EL (cell line): Measurements from ENCODE around the gene FNDC5.
A peak's percentile ranks its signal among the peaks of the same experiment; 100 is the strongest.

Experiments used
- DNase-seq: peaks from one replicate; pipeline ENCODE4 v3.0.0-alpha.2; 2016

The FNDC5 gene

GRCh38 chr1:32883338-32884031 is 12.8 kb upstream of the FNDC5 start:
- no peak for DNase-seq

DNA sequence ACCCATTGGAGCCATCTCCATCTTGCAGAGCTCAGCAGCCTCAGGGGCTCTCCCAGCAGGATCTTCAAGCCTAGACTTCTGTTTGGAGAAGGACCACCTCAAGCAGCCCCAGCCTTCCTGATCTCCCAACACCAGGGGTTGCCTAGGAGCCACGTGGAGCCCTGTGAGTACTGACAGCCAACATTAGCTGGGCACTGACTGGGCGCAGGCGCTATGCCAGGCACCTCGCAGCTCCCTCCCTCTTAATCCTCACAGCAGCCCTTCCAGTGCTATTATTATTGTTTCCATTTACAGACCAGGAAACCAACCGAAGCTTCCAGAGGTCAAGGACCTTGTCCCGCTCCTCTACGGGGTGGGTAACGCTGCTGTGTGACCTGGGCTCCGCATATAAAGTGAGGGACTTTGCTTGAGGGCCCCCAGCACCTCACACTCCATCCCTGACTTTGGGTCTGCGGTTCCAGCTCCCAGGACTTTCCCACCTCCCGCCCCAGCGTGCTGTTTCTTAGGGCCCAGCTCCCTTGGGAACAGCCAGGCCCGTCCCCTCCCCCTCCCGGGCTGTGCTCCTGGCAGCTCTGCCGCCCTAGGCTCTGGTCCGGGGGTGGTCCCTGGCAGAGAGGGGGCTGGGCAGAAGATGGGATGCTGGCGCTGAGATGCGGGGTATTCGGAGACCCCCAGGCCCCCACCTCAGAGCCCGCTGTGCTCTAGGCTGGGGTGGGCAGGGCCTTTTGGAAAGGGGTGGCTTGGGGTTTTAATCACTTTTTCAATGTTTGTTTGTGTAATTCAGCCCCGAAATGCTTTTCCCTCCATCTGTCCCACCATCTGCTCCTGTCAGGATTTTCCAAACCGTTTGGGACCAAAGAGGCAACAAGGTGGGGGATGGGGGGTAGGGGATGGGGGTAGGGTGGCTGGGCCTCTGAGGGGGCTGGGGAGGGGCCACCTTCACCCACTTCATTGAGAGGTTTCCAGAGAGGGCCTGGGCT is 11.4 kb upstream of the FNDC5 start:
- DNase-seq = no peak

DNA sequence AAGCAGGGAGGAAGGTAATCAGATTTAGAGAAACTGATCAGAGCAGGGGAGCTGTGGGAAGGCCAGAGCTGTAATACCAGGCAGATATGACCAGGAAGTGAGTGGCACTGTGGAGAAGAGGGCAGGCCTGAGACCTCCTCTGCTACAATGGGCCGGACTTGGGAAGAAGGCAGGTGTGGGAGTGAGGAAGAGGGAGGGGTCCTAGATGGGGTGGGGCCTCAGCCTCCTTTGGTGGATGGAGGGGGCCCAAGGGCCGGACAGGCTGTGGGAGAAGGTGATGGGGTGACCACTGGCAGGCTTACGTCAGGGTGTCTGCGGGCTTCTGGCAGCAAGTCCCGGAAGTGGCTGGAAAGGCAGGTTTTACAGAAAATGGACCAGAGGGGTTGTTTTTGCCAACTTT is 10.6 kb upstream of the FNDC5 start:
- no peak for DNase-seq

DNA sequence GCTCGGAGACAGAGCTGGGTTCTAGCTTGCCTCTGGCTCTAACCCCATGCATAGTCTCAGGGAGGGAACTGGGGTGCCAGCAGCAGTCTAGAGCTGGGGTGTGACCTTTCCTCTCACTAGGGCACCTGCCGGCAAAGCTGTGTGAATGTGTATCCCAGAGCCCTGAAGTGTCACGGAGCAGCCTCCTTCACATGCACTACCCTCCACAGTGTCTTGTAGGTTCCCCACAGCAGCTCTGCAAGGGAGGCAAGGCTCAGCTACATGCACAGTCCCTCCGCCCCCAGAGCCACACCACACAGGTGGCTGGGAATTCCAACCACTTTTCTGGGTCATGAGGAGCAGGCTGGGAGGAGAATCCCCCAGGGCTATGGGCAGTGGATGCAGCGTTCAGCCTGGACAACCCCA is 7.9 kb upstream of the FNDC5 start:
- no peak for DNase-seq

- DNase-seq = peak; percentile 26
These were observed 7.5 kb upstream of the FNDC5 start for GRCh38 chr1:32878183-32878582.

GRCh38 chr1:32877211-32878110 is 6.7 kb upstream of the FNDC5 start:
- no peak for DNase-seq

DNA sequence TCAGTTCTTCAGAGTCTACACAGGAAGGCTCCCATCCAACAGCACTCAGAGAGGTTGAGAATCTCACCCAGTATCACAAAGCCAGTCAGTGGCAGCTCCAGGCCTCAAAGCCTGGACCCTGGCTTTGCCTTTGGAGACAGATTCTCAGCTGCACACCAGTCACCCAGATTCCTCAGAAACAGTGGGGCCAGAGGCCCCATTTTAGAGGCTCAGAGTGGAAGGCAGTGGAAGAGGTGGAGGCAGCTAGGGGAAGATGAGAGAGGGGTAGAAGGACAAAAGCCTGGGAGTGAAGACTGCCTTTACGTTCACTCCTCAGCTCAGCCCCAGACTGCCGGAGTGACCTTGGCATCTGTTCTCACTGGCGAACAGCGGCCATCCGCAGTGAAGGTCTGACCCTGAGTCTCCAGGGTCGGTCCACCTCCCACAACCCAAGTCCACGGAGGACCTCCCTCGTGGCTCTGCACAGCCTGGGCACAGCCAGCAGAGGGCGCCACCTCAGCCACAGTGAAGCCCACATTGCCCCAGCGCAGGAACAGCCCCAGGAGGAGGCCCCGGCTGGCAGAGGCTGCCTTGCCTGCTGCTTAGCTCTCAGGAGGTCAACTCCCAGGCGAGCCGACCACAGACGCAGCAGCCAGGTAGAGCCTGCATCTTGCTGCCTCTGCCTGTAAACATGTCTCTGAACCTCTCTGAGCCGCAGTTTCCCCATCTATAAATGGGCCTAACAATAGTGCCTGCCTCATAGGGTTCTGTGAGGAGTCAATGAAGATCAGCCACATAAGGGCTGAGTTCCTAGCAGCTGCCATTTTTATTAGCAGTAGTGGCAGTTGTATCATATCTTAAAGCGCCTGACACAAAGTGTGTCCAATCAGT is 5.9 kb upstream of the FNDC5 start:
- peak; percentile 54 for DNase-seq

GRCh38 chr1:32874860-32875752 is 4.4 kb upstream of the FNDC5 start:
- no peak for DNase-seq

GRCh38 chr1:32873484-32873883 is 2.8 kb upstream of the FNDC5 start:
- no peak for DNase-seq

DNA sequence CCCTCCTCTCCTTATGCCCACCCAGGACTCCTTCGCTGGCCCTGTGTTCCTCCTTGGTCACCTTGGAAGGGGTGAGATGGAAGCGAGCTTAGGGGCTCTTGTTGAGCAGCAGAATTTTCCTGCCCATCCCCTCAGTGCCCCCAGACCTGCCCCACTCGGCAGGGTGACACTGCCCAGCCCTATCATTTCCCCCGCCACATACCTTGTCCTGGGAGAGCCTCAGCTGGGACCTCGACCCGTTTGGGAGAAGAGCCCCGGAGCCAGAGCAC is 1.4 kb upstream of the FNDC5 start:
- no peak for DNase-seq

GRCh38 chr1:32871364-32872191 is 866 bp upstream of the FNDC5 start:
- DNase-seq = peak; percentile 23

GRCh38 chr1:32869923-32870614 is 643 bp downstream of the FNDC5 start:
- no peak for DNase-seq

DNA sequence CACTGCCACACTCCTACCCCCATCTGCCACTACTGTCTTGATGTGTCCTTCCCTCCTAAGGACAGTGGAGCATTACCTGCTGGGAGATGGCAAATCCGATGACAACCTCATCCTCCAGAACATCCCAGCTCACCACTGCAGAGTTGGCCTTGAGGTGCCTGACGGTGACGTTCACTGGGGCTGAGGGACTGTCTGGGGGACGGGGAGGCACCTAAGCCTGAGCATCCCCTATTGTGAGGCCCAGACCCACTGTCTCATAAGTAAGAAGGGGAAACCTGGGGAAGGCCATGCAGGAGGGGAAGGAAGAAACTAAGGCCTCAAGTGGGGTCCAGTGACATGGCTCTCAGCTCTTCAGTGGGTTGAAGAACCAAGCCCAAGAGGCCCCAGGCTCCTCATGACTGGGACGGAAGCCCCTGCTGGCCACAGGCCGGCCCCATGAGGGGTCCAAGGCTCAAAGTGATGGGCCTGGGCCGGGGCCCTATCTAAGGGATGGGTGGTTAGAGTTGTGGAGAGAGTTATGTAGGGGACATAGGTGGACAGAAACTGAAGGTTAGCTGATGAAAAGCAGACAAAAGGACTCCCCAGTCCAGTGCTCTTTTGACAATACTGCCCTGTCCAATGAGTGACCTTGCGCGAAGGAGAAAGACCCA is 1.8 kb downstream of the FNDC5 start:
- no peak for DNase-seq

- no peak for DNase-seq
These were observed 2.6 kb downstream of the FNDC5 start for GRCh38 chr1:32868085-32868484.

GRCh38 chr1:32867671-32868070 is 3.0 kb downstream of the FNDC5 start:
- DNase-seq = no peak

GRCh38 chr1:32867151-32867550 is 3.6 kb downstream of the FNDC5 start:
- DNase-seq = no peak

GRCh38 chr1:32865639-32866405 is 4.9 kb downstream of the FNDC5 start:
- DNase-seq = no peak

DNA sequence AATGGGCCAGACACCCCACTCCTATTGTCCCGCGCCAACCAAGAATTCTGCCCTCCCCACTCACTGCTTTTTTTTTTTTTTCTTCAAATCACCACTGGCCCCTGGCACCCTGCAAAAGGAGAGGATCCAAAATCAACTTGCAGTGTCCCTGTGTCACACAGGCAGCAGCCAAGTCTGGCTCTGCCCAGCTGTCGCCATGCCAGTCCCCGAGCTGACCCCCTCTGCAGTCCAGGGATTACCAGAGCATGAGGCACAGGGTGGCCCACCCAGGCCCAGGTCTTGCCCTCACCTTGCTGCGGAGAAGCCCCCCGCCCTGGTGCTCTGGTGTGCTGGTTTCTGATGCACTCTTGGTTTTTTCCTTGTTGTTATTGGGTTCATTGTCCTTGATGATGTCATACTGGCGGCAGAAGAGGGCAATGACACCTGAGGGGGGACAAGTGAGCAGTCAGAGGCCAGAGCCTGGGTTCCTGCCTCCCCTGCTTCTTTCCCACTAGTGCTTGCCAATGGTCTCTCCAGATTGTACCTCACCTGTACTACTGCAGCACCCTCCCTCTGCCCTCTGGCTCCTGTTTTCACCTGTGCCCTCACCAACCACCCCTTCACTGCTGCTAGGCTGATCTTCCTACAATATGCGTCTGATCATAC is 6.2 kb downstream of the FNDC5 start:
- no peak for DNase-seq
